ENCODE data around the gene GALNT2.

DNA sequence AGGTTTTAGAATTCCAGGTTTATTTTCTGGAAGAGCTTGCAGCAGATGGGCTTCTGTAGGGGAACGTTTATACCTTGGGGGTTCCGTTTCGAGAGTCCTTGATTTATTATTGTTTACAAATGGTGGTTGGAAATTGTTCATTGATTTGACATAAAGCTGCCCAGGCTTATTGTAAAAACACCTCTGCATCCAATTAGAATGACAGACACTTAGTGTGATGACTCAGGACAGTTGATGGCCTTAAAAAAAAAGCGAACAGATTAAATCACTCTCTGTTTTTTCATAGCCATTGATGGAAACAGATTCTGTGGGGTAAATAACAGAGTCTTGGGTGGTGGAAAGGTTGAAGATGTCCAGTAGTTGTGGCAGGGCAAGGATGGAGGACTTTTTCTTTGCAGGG is 35.4 kb downstream of the GALNT2 start:
- no peak for TF ChIP-seq POLR2G (IDR thresholded peaks at IDR 0.05; ENCODE audit: low read depth, low read length)
- TF ChIP-seq TAL1 (IDR thresholded peaks at IDR 0.05) = no peak
- 0 out of 2 replicates have a peak, but pooled peaks have one; percentile 37 for TF ChIP-seq NFE2 (IDR thresholded peaks at IDR 0.05; ENCODE audit: low read depth)
- TF ChIP-seq, protein P1, sequence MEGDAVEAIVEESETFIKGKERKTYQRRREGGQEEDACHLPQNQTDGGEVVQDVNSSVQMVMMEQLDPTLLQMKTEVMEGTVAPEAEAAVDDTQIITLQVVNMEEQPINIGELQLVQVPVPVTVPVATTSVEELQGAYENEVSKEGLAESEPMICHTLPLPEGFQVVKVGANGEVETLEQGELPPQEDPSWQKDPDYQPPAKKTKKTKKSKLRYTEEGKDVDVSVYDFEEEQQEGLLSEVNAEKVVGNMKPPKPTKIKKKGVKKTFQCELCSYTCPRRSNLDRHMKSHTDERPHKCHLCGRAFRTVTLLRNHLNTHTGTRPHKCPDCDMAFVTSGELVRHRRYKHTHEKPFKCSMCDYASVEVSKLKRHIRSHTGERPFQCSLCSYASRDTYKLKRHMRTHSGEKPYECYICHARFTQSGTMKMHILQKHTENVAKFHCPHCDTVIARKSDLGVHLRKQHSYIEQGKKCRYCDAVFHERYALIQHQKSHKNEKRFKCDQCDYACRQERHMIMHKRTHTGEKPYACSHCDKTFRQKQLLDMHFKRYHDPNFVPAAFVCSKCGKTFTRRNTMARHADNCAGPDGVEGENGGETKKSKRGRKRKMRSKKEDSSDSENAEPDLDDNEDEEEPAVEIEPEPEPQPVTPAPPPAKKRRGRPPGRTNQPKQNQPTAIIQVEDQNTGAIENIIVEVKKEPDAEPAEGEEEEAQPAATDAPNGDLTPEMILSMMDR (IDR thresholded peaks at IDR 0.05 in 2 of 3, conservative IDR thresholded peaks at IDR 0.05 in 1 of 3; ENCODE audit: insufficient read depth in 2 of 3, low read depth in 1 of 3, low read length in 3 of 3) = no peak
- TF ChIP-seq TEAD4 (IDR thresholded peaks at IDR 0.05; ENCODE audit: low read length) = no peak
- TF ChIP-seq TEAD4 (CRISPR knock-in tag; IDR thresholded peaks at IDR 0.05; ENCODE audit: borderline replicate concordance) = no peak
- no peak for TF ChIP-seq EHMT2 (IDR thresholded peaks at IDR 0.05)
- TF ChIP-seq CBX5 (IDR thresholded peaks at IDR 0.05; ENCODE audit: borderline replicate concordance, low read depth) = no peak
- TF ChIP-seq EP300 (IDR thresholded peaks at IDR 0.05; ENCODE audit: low read length) = no peak
- no peak for TF ChIP-seq JUND (IDR thresholded peaks at IDR 0.05; ENCODE audit: borderline replicate concordance, low read depth, low read length)
- no peak for TF ChIP-seq JUND (tag; IDR thresholded peaks at IDR 0.05; ENCODE audit: borderline replicate concordance, low read depth, low read length)
- TF ChIP-seq NELFE (IDR thresholded peaks at IDR 0.05; ENCODE audit: insufficient read depth, insufficient read length) = no peak
- TF ChIP-seq RAD21 (CRISPR knock-in tag; conservative IDR thresholded peaks at IDR 0.05 in 1 of 2, IDR thresholded peaks at IDR 0.05 in 1 of 2) = no peak
- no peak for TF ChIP-seq ZFX (CRISPR knock-in tag; IDR thresholded peaks at IDR 0.05)

All from K562 (cell line).